Natural killer cell (primary cell): ENCODE measurements around the gene TRIM56. TPM values are rescaled to one million over a fixed set of nuclear protein-coding genes. Genes with fewer than 3 reads are reported as not detected.
"Not testable (repeated sequence)": the region's sequence is repeated elsewhere in the genome, so short reads cannot be mapped to it uniquely, and the experiment has no call there.

Source experiments
- ATAC-seq, 3 donors: fragments of 150-1000 bp in 2 of 3; fragments of 200-7000 bp in 1 of 3; cut with Tn5 transposase; 1 replicate in 1 of 3; 2 replicates in 2 of 3; pipeline ENCODE4 v1.10.0; 2021; ENCODE audit warnings: mild to moderate bottlenecking in 2 of 3, moderate library complexity in 2 of 3
- DNase-seq, 2 donors: peaks; one replicate each; pipeline versions ENCODE4 v3.0.0 to v3.0.0-alpha.2; 2013 to 2021; ENCODE audit warnings: mixed read lengths in 1 of 2
- H3K27ac ChIP-seq: one replicate; pipeline ENCODE4 v1.5.1; 2013; ENCODE audit warnings: mild to moderate bottlenecking, low read length
- H3K27me3 ChIP-seq: one replicate; pipeline ENCODE4 v1.6.1; 2013; ENCODE audit warnings: low read length; ENCODE audit not compliant: control insufficient read depth, insufficient read depth
- H3K36me3 ChIP-seq: one replicate; pipeline ENCODE4 v1.6.1; 2013; ENCODE audit warnings: low read length; ENCODE audit not compliant: control insufficient read depth, insufficient read depth
- H3K4me1 ChIP-seq: one replicate; pipeline ENCODE4 v1.6.1; 2013; ENCODE audit warnings: low read length; ENCODE audit not compliant: control insufficient read depth, insufficient read depth
- H3K4me3 ChIP-seq: one replicate; pipeline ENCODE4 v1.5.1; 2013; ENCODE audit warnings: low read length
- H3K9me3 ChIP-seq: one replicate; pipeline ENCODE4 v1.6.1; 2013; ENCODE audit warnings: low read length; ENCODE audit not compliant: control insufficient read depth, insufficient read depth
- H3K27ac Mint-ChIP-seq, 2 donors: one replicate each; pipeline ENCODE4 v1.8.0; 2022; ENCODE audit warnings: mild to moderate bottlenecking in 2 of 2, mixed read lengths in 2 of 2, moderate library complexity in 1 of 2
- H3K27me3 Mint-ChIP-seq, 2 donors: one replicate each; pipeline ENCODE4 v1.8.0; 2022; ENCODE audit warnings: low read depth in 2 of 2, mixed read lengths in 2 of 2
- H3K36me3 Mint-ChIP-seq: one replicate; pipeline ENCODE4 v1.8.0; 2022; ENCODE audit warnings: mixed read lengths
- H3K4me1 Mint-ChIP-seq, 2 donors: one replicate each; pipeline ENCODE4 v1.8.0; 2022; ENCODE audit warnings: mixed read lengths in 2 of 2
- H3K4me3 Mint-ChIP-seq: one replicate; pipeline ENCODE4 v1.8.0; 2022; ENCODE audit warnings: mild to moderate bottlenecking, moderate library complexity, mixed read lengths
- H3K9me3 Mint-ChIP-seq, 2 donors: one replicate each; pipeline ENCODE4 v1.8.0; 2022; ENCODE audit warnings: mixed read lengths in 2 of 2
- CTCF ChIP-seq: fragments of 200-600 bp; IDR thresholded peaks from one replicate; pipeline ENCODE4 v1.8.0; 2022; ENCODE audit warnings: antibody characterized with exemption
- WGBS: methylation state at CpG from one replicate; pipeline ENCODE4 v1.1.7; 2013; ENCODE audit warnings: missing lambda C conversion rate; ENCODE audit not compliant: insufficient coverage; 5-methylcytosine and 5-hydroxymethylcytosine counted together
- intact Hi-C: fragments of 100-400 bp; cut with micrococcal nuclease; formaldehyde crosslinking; loops from one replicate; pipeline ENCODE4 v1.14.2; 2022
- total RNA-seq, 4 donors: library from RNA; stranded (reverse); fragments of 120-200 nt in 1 of 4; gene quantifications; one replicate each; pipeline versions ENCODE4 v1.2.3 to v1.2.4, GENCODE V29; 2013 to 2022

TRIM56 gene
- total RNA-seq, 3 donors from 2014 or later (not counting 1 experiment from before 2014, with no cell fraction given): 53.6 to 75.8 (median 63.9) TPM

GRCh38 chr7:101108961-101109360, 23.7 kb downstream of the TRIM56 start:
- no peak overlapping the region for H3K27ac ChIP-seq
- no peak overlapping the region for H3K4me3 ChIP-seq
- 85% methylated on average over 7 of the region's 7 CpGs for WGBS
- TF ChIP-seq CTCF: no peak
- no peaks in the 10 kb centered on the region for H3K27me3 ChIP-seq
- intact Hi-C loops: no loop called here
- no peak overlapping the region for H3K27ac Mint-ChIP-seq
- H3K9me3 ChIP-seq: no peaks in the 10 kb centered on the region
- H3K36me3 Mint-ChIP-seq: no peaks in the 10 kb centered on the region
- DNase-seq: no peak
- H3K4me3 Mint-ChIP-seq: no peak overlapping the region
- no peaks in the 10 kb centered on the region for H3K9me3 Mint-ChIP-seq
- no peaks in the 10 kb centered on the region for H3K4me1 Mint-ChIP-seq
- no peak for ATAC-seq
- H3K4me1 ChIP-seq: no peaks in the 10 kb centered on the region
- no peaks in the 10 kb centered on the region for H3K36me3 ChIP-seq
- peaks cover 0 to 3% of the 10 kb centered on the region in 2 donors for H3K27me3 Mint-ChIP-seq

GRCh38 chr7:101109368-101109767, 24.1 kb downstream of the TRIM56 start:
- Mint-ChIP-seq H3K4me3 (no peak overlapping the region), H3K4me1 (no peaks in the 10 kb centered on the region), H3K9me3 (no peaks in the 10 kb centered on the region), H3K36me3 (no peaks in the 10 kb centered on the region), H3K27me3 (peaks cover 0 to 3% of the 10 kb centered on the region in 2 donors), H3K27ac (no peak overlapping the region)
- ATAC-seq (no peak), DNase-seq (no peak)
- no peak for TF ChIP-seq CTCF
- H3K27ac ChIP-seq: no peak overlapping the region
- no peaks in the 10 kb centered on the region for H3K36me3 ChIP-seq
- no peaks in the 10 kb centered on the region for H3K4me1 ChIP-seq
- intact Hi-C loops: no loop called here
- H3K4me3 ChIP-seq: no peak overlapping the region
- no peaks in the 10 kb centered on the region for H3K27me3 ChIP-seq
- H3K9me3 ChIP-seq: no peaks in the 10 kb centered on the region
- WGBS: 81% methylated on average over 5 of the region's 6 CpGs

GRCh38 chr7:101111261-101111660, 26.0 kb downstream of the TRIM56 start:
- Histone ChIP-seq H3K27ac (no peak overlapping the region), H3K4me3 (no peak overlapping the region), H3K4me1 (no peaks in the 10 kb centered on the region), H3K27me3 (no peaks in the 10 kb centered on the region), H3K36me3 (no peaks in the 10 kb centered on the region), H3K9me3 (no peaks in the 10 kb centered on the region)
- ATAC-seq (no peak), DNase-seq (no peak)
- Mint-ChIP-seq H3K36me3 (no peaks in the 10 kb centered on the region), H3K4me1 (no peaks in the 10 kb centered on the region), H3K4me3 (no peak overlapping the region), H3K27ac (no peak overlapping the region), H3K9me3 (no peaks in the 10 kb centered on the region), H3K27me3 (no peaks in the 10 kb centered on the region)
- intact Hi-C loops: no loop called here
- no peak for TF ChIP-seq CTCF
- 85% methylated on average over 4 of the region's 5 CpGs for WGBS

- H3K36me3 Mint-ChIP-seq: no peaks in the 10 kb centered on the region
- H3K27me3 ChIP-seq: no peaks in the 10 kb centered on the region
- 91% methylated on average over 10 of the region's 11 CpGs for WGBS
- H3K4me3 Mint-ChIP-seq: no peak overlapping the region
- no peaks in the 10 kb centered on the region for H3K9me3 ChIP-seq
- no peaks in the 10 kb centered on the region for H3K9me3 Mint-ChIP-seq
- intact Hi-C loops: no loop called here
- H3K4me1 Mint-ChIP-seq: no peaks in the 10 kb centered on the region
- H3K4me3 ChIP-seq: no peak overlapping the region
- ATAC-seq (no peak), DNase-seq (no peak)
- no peak overlapping the region for H3K27ac Mint-ChIP-seq
- H3K4me1 ChIP-seq: no peaks in the 10 kb centered on the region
- no peak for TF ChIP-seq CTCF
- no peaks in the 10 kb centered on the region for H3K27me3 Mint-ChIP-seq
- H3K27ac ChIP-seq: no peak overlapping the region
- no peaks in the 10 kb centered on the region for H3K36me3 ChIP-seq
Measured at GRCh38 chr7:101112233-101112632, 27.0 kb downstream of the TRIM56 start.

GRCh38 chr7:101113140-101113539, 27.9 kb downstream of the TRIM56 start:
- H3K36me3 Mint-ChIP-seq, H3K27me3 ChIP-seq, intact Hi-C loops, H3K36me3 ChIP-seq, H3K4me3 ChIP-seq, H3K27ac Mint-ChIP-seq, H3K27me3 Mint-ChIP-seq, H3K4me3 Mint-ChIP-seq, DNase-seq, H3K9me3 Mint-ChIP-seq, ATAC-seq, H3K27ac ChIP-seq, H3K9me3 ChIP-seq, H3K4me1 ChIP-seq, H3K4me1 Mint-ChIP-seq: not testable (repeated sequence)
- WGBS: 94% methylated on average over 7 of the region's 7 CpGs
